ENCODE results near the gene WDR7.

The WDR7 gene

GRCh38 chr18:56789004-56789888 lies 138.1 kb downstream of the WDR7 start:
- Histone ChIP-seq H2AFZ (ENCODE audit: low read length) (no peak overlapping the region), H3K9ac (ENCODE audit: low read length) (no peak overlapping the region), H3K79me2 (ENCODE audit: low read length) (no peaks in the 10 kb centered on the region), H3K4me3 (ENCODE audit: low read length) (no peak overlapping the region), H3F3A (ENCODE audit: insufficient read depth, low read length) (no peaks in the 10 kb centered on the region), H3K27ac (ENCODE audit: low read length) (no peak overlapping the region), H3K9me3 (replicated peaks; ENCODE audit: insufficient read depth, low read length) (no peaks in the 10 kb centered on the region), H3K4me1 (ENCODE audit: low read length) (no peaks in the 10 kb centered on the region), H3K27me3 (replicated peaks; ENCODE audit: insufficient read depth, low read length) (no peaks in the 10 kb centered on the region), H4K20me1 (ENCODE audit: insufficient read depth, low read length) (no peaks in the 10 kb centered on the region), H3K9me2 (replicated peaks; ENCODE audit: insufficient read depth, low read length) (no peaks in the 10 kb centered on the region), H3K4me2 (ENCODE audit: low read depth, low read length) (no peak overlapping the region), H3K36me3 (replicated peaks; ENCODE audit: insufficient read depth, low read length) (no peaks in the 10 kb centered on the region)
- peak; percentile 50 for DNase-seq
- TF ChIP-seq EZH2phosphoT487 (IDR thresholded peaks at IDR 0.05; ENCODE audit: low read length) (no peak), EZH2 (optimal IDR thresholded peaks at IDR 0.05; ENCODE audit: low read depth, low read length) (no peak), CTCF (IDR thresholded peaks at IDR 0.05; ENCODE audit: low read length) (peak; percentile 75)

GRCh38 chr18:56789889-56790180 lies 138.7 kb downstream of the WDR7 start:
- H3K36me3 ChIP-seq (replicated peaks; ENCODE audit: insufficient read depth, low read length), result no peaks in the 10 kb centered on the region
- no peak overlapping the region for H3K27ac ChIP-seq (ENCODE audit: low read length)
- no peak overlapping the region for H3K4me2 ChIP-seq (ENCODE audit: low read depth, low read length)
- no peaks in the 10 kb centered on the region for H3K79me2 ChIP-seq (ENCODE audit: low read length)
- no peaks in the 10 kb centered on the region for H3F3A ChIP-seq (ENCODE audit: insufficient read depth, low read length)
- H4K20me1 ChIP-seq (ENCODE audit: insufficient read depth, low read length), result no peaks in the 10 kb centered on the region
- H2AFZ ChIP-seq (ENCODE audit: low read length), result no peak overlapping the region
- no peaks in the 10 kb centered on the region for H3K9me2 ChIP-seq (replicated peaks; ENCODE audit: insufficient read depth, low read length)
- no peak for DNase-seq
- no peak overlapping the region for H3K9ac ChIP-seq (ENCODE audit: low read length)
- H3K4me3 ChIP-seq (ENCODE audit: low read length), result no peak overlapping the region
- H3K4me1 ChIP-seq (ENCODE audit: low read length), result no peaks in the 10 kb centered on the region
- no peaks in the 10 kb centered on the region for H3K9me3 ChIP-seq (replicated peaks; ENCODE audit: insufficient read depth, low read length)
- H3K27me3 ChIP-seq (replicated peaks; ENCODE audit: insufficient read depth, low read length), result no peaks in the 10 kb centered on the region
- TF ChIP-seq EZH2phosphoT487 (IDR thresholded peaks at IDR 0.05; ENCODE audit: low read length) (no peak), CTCF (IDR thresholded peaks at IDR 0.05; ENCODE audit: low read length) (0 out of 2 replicates have a peak, but pooled peaks have one; percentile 0)

GRCh38 chr18:56795381-56795780 lies 144.2 kb downstream of the WDR7 start:
- TF ChIP-seq EZH2phosphoT487 (IDR thresholded peaks at IDR 0.05; ENCODE audit: low read length), result no peak
- TF ChIP-seq EZH2 (optimal IDR thresholded peaks at IDR 0.05; ENCODE audit: low read depth, low read length), result no peak
- TF ChIP-seq CTCF (IDR thresholded peaks at IDR 0.05; ENCODE audit: low read length), result no peak
- no peaks in the 10 kb centered on the region for H3K4me1 ChIP-seq (ENCODE audit: low read length)
- H4K20me1 ChIP-seq (ENCODE audit: insufficient read depth, low read length), result no peaks in the 10 kb centered on the region
- no peak overlapping the region for H3K4me3 ChIP-seq (ENCODE audit: low read length)
- no peak overlapping the region for H3K4me2 ChIP-seq (ENCODE audit: low read depth, low read length)
- H2AFZ ChIP-seq (ENCODE audit: low read length), result no peak overlapping the region
- H3K9me3 ChIP-seq (replicated peaks; ENCODE audit: insufficient read depth, low read length), result no peaks in the 10 kb centered on the region
- H3K9ac ChIP-seq (ENCODE audit: low read length), result no peak overlapping the region
- no peak for DNase-seq
- no peaks in the 10 kb centered on the region for H3K9me2 ChIP-seq (replicated peaks; ENCODE audit: insufficient read depth, low read length)
- no peaks in the 10 kb centered on the region for H3K79me2 ChIP-seq (ENCODE audit: low read length)
- H3F3A ChIP-seq (ENCODE audit: insufficient read depth, low read length), result no peaks in the 10 kb centered on the region
- no peaks in the 10 kb centered on the region for H3K36me3 ChIP-seq (replicated peaks; ENCODE audit: insufficient read depth, low read length)
- H3K27ac ChIP-seq (ENCODE audit: low read length), result no peak overlapping the region
- no peaks in the 10 kb centered on the region for H3K27me3 ChIP-seq (replicated peaks; ENCODE audit: insufficient read depth, low read length)
